ENCODE measurements around the gene NOC2L.
"Not testable (repeated sequence)": the region's sequence is repeated elsewhere in the genome, so short reads cannot be mapped to it uniquely, and the experiment has no call there.

Gene NOC2L

GRCh38 chr1:901108-901859 is 57.8 kb downstream of the NOC2L start:
- no peak overlapping the region for H3K4me3 ChIP-seq (ENCODE audit: low read depth, low read length)
- no peak for DNase-seq (ENCODE audit: low read depth)
- TF ChIP-seq CTCF (IDR thresholded peaks at IDR 0.05; ENCODE audit: low read depth, low read length, missing control alignments), result no peak

- DNase-seq (ENCODE audit: low read depth), result no peak
- H3K4me3 ChIP-seq (ENCODE audit: low read depth, low read length), result no peak overlapping the region
- TF ChIP-seq CTCF (IDR thresholded peaks at IDR 0.05; ENCODE audit: low read depth, low read length, missing control alignments), result no peak
Measured at GRCh38 chr1:899636-900317, 59.3 kb downstream of the NOC2L start.

DNA sequence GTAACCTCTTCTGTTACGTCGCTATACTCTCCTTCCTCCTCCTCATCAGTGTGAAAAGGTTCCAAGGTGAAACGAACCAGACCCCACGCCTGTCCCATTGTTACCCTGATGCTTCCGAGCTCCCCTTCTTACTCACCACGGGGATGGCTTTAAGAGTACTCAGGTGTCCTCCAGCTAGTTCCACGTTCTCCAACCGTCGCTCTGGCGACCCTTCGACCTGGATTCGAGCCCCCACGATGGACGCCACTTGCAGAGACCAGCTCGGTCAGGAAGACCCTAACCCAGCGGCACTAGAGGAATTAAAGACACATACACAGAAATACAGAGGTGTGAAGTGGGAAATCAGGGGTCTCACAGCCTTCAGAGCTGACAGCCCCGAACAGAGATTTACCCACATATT is 61.1 kb downstream of the NOC2L start:
- H3K4me3 ChIP-seq (ENCODE audit: low read depth, low read length); DNase-seq (ENCODE audit: low read depth): not testable (repeated sequence)

- no peak overlapping the region for H3K4me3 ChIP-seq (ENCODE audit: low read depth, low read length)
- no peak for DNase-seq (ENCODE audit: low read depth)
- TF ChIP-seq CTCF (IDR thresholded peaks at IDR 0.05; ENCODE audit: low read depth, low read length, missing control alignments), result no peak
Measured at GRCh38 chr1:897226-897625, 61.8 kb downstream of the NOC2L start.
